Ovary (tissue), 3 donors: ENCODE measurements around the gene SHISA9.

Experiments used
- EP300 ChIP-seq: sonication (generic); formaldehyde crosslinking; IDR thresholded peaks from one replicate; pipeline ENCODE4 v1.6.1; 2017; ENCODE audit warnings: antibody characterized with exemption
- TF ChIP-seq, protein P1 (sequence below), 3 donors: fragments of 450-650 bp in 2 of 3; fragments of 200-600 bp in 1 of 3; IDR thresholded peaks; one replicate each; pipeline versions ENCODE4 v1.5.1 to v1.8.0; 2016 to 2022; ENCODE audit warnings: antibody characterized with exemption in 3 of 3, mild to moderate bottlenecking in 1 of 3
- donor health status: DM: no; HTN: no; CAD: no.

DNA sequence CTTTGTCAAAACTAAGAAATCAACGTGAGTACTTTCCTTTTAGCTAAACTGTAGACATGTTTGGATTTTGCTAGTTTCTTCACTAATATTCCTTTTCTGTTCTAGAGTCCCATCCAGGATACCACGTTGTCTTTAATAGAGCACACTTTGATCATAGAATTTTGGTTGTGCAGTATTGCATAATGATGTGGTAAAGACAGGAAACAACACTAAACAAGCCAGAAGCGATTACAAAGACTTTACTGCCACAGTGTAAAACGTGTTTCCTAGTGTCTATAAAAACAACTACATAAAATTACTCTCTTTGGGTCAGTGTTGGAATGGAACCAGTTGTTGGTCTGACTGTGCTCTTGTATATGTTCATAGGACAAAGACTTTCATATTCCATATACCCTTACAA lies 19.3 kb downstream of the SHISA9 start:
- TF ChIP-seq, protein P1, sequence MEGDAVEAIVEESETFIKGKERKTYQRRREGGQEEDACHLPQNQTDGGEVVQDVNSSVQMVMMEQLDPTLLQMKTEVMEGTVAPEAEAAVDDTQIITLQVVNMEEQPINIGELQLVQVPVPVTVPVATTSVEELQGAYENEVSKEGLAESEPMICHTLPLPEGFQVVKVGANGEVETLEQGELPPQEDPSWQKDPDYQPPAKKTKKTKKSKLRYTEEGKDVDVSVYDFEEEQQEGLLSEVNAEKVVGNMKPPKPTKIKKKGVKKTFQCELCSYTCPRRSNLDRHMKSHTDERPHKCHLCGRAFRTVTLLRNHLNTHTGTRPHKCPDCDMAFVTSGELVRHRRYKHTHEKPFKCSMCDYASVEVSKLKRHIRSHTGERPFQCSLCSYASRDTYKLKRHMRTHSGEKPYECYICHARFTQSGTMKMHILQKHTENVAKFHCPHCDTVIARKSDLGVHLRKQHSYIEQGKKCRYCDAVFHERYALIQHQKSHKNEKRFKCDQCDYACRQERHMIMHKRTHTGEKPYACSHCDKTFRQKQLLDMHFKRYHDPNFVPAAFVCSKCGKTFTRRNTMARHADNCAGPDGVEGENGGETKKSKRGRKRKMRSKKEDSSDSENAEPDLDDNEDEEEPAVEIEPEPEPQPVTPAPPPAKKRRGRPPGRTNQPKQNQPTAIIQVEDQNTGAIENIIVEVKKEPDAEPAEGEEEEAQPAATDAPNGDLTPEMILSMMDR (IDR thresholded peaks at IDR 0.05) = no peak
- TF ChIP-seq EP300 = no peak
